Hypothalamus (tissue), 51 donors: ENCODE data around the gene CDH13.
A peak's percentile ranks its signal among the peaks of the same experiment; 100 is the strongest.

Experiments
- DNase-seq, 51 donors: peaks; one replicate each; lab custom pipeline; 2025; lab: John Stamatoyannopoulos, UW

Gene CDH13

GRCh38 chr16:82682767-82683166, 56.0 kb downstream of the CDH13 start:
- no peak for DNase-seq

- no peak for DNase-seq
Observed at GRCh38 chr16:82684256-82684655, 57.5 kb downstream of the CDH13 start.

- no peak for DNase-seq
Observed at GRCh38 chr16:82685526-82685925, 58.8 kb downstream of the CDH13 start.

- DNase-seq, result no peak
Observed at GRCh38 chr16:82694239-82694874, 67.6 kb downstream of the CDH13 start.

GRCh38 chr16:82695806-82696205, 69.0 kb downstream of the CDH13 start:
- no peak for DNase-seq

GRCh38 chr16:82699260-82699659, 72.5 kb downstream of the CDH13 start:
- DNase-seq, result no peak

- peak in 4 of 51 donors; percentile 8 to 26 (median 12) for DNase-seq
Observed at GRCh38 chr16:82699711-82700495, 73.1 kb downstream of the CDH13 start.

GRCh38 chr16:82700541-82701235, 73.9 kb downstream of the CDH13 start:
- no peak for DNase-seq

GRCh38 chr16:82701442-82701955, 74.7 kb downstream of the CDH13 start:
- DNase-seq, result no peak

GRCh38 chr16:82703161-82703560, 76.4 kb downstream of the CDH13 start:
- no peak for DNase-seq

- no peak for DNase-seq
Observed at GRCh38 chr16:82703871-82704768, 77.4 kb downstream of the CDH13 start.

GRCh38 chr16:82709987-82710386, 83.2 kb downstream of the CDH13 start:
- no peak for DNase-seq

GRCh38 chr16:82713778-82714177, 87.0 kb downstream of the CDH13 start:
- DNase-seq, result no peak

- no peak for DNase-seq
Observed at GRCh38 chr16:82715160-82715559, 88.4 kb downstream of the CDH13 start.

- DNase-seq, result no peak
Observed at GRCh38 chr16:82715833-82716232, 89.1 kb downstream of the CDH13 start.

- no peak for DNase-seq
Observed at GRCh38 chr16:82716361-82716855, 89.6 kb downstream of the CDH13 start.

- no peak for DNase-seq
Observed at GRCh38 chr16:82720414-82720813, 93.6 kb downstream of the CDH13 start.

GRCh38 chr16:82726306-82726705, 99.5 kb downstream of the CDH13 start:
- no peak for DNase-seq

GRCh38 chr16:82728901-82729300, 102.1 kb downstream of the CDH13 start:
- no peak for DNase-seq

GRCh38 chr16:82730901-82731300, 104.1 kb downstream of the CDH13 start:
- DNase-seq, result no peak
